HG03095 (cell line): ENCODE results near the gene MITF.

Experiments used
- ATAC-seq: cut with Tn5 transposase; IDR thresholded peaks from one replicate; pipeline ENCODE4 v1.9.1; 2021; ENCODE audit warnings: moderate library complexity; ENCODE audit not compliant: unreplicated experiment

Gene MITF

DNA sequence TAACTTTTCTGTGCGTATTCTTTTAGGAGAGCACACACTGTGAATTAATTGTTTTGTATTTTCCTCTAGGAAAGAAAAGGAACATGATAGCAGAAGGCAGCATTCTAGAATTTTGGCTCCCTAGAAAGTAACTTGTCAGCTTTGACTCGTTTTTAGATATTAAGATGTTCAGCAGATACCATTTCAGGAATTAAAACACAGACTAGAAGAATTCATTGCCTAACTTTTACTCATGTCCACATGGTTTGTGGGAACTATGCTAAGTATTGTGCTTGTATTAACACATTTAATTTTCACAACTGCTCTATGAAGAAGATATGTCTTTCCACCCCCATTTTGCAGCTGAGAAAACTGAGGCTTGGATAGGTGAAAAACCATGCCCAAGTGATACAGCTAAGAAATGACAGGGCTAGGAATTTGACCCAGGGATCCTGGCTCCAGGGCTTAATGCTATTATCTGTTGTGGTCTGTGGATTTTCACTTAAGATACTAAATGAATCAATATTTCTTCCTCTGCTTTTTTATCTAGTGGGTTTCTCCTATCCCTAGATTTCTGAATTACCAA lies 128.8 kb downstream of the MITF start:
- ATAC-seq, result no peak

DNA sequence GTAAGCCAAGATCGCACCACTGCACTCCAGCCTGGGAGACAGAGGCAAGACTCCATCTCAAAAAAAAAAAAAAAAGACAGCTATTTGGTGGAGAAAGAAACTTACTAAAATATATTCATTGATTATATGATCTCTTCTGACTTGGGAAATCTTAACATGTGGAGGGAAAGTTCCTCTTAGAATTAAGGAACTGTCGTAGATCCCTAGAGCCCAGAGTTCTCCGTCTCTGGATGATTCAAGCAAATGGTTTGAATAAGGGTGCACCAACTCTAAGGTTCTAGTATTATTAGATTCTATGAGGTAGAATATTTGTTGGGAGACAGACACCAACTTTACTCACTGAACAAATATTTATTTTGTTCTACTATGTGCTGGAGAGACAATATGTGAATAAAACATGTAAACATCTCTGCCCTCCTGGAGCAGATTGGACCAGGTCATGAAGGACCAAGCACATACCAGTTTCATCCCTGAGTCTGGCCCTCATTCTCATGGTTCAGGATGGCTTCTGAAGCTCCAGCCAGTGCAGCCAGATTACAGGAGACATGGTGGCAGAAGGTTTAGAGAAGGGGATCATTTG lies 129.7 kb downstream of the MITF start:
- no peak for ATAC-seq

DNA sequence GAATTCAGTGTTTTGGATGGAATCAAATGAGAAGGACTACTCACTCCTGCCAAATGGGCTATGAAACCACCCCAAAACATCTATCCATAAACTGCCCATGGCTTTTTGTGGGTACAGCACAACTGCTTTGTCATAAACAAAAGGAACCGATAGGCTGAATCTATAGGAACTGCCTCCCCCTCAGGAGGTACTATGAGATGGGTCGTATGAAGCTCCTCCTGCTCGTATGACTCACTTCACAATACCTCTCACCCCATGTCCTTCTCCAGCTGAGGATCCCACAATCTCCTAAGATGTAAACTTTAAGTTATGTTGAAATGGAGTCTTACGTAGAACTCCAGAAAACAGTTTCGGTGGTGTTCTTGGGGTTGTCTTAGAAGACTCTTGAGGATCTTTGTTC lies 130.4 kb downstream of the MITF start:
- ATAC-seq, result no peak

DNA sequence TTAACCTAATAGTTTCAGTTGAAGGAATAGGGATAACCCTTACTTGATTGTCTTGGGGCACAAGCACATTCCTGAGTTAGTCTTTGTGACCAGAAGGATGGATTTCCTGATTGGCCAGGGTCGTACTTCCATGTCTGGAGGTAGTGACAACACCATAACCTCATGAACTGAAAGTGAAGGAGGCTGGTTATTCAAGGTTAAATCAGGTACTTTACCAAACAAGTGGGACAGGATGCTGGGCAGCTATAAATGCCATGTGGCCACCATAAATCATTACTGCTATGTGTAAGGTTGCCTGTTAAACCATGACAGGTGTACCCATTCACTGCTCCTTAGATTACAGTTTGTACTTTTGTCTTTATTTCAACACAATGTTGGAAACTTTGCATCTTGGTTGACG lies 132.0 kb downstream of the MITF start:
- ATAC-seq, result no peak

DNA sequence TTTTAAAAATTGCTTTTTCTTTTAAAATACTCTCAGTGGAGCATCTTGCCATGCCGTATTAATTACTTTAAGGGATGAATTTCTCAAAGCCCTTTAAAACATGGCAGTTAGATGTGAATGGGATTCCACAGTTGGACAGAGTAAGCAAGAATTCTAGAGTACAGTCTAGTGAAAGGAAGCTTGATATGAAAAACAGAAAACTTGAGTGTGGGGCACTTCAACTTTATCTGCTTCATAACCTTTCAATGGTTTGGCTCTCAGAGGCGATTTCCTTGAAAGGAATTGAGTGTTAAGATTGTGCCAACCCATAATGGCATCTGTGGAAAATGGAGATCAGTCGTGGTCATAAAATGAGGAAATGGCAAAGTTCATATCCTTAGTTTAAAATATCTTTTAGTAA lies 132.6 kb downstream of the MITF start:
- ATAC-seq, result no peak

DNA sequence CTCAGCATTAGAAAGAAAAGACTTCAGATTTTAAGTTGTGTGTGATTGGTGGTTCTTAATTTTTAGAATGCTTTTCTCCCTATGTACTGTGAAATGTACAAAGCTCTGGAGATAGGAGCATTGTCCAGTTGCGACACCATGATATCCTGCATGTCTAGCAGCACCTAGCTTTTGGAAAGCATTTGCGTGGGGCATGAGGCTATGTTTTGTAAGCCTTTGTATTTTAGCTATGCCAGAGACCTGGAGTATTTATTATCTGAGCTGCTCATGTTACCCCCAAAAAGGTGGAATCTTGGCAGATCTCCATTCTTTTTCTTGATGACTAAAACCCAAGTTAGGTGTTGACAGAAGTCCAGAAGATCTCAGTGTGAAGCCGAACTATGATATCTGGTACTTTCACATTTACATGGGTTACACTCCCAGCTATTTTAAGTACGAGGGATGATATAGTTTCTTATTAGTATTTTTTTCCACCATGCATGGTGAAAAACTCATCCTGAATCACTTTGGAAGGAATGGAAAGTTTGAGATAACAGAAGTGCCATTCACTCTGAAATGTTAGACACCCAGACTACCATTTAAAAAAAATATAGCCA lies 133.6 kb downstream of the MITF start:
- ATAC-seq, result no peak

DNA sequence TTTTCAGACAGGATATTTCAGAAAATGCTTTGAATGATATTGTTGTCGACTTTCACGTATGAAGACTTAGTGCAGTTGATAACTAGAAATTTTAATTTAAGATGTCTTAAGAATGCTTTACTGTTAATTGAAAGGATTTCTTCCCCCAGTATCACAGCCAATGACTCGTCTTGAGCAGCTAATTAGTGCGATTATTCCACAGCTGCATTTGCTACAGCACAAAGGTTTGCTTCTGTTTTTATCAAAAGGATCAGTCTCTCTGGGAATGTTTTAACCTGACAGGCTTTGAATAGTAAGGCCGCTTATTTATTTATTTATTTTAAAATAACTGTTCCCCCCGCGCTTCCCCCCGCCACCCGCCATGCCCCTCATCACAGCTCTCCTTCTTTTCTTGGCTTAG lies 136.8 kb downstream of the MITF start:
- ATAC-seq, result no peak

DNA sequence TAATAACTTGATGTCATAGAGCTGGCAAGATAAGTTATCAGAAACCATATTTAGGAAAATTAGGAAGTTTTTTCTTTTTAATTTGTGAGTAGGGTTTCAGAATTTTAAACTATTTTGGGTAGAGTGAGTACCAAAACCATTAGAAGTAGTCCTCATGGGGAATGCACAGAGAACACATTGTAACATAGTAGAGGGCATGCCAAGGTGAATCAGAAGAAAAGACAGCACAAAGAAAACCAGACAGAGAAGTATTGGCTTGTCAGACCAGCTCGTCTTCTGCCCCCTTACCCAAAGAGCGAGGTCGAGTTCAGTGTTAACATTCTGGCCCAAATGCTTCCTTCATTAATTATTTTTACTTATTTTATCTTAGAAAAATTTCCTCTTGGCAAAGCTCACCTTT lies 139.0 kb downstream of the MITF start:
- no peak for ATAC-seq

DNA sequence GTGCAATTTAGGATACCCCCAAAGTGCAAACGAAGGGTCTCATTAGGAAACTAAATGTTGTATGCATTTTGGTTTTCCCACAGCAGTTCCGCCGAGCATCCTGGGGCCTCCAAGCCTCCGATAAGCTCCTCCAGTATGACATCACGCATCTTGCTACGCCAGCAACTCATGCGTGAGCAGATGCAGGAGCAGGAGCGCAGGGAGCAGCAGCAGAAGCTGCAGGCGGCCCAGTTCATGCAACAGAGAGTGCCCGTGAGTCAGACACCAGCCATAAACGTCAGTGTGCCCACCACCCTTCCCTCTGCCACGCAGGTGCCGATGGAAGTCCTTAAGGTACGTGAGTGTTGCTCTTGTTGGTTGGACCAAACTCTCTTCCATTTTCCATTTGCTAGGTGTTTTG lies 139.8 kb downstream of the MITF start:
- no peak for ATAC-seq

DNA sequence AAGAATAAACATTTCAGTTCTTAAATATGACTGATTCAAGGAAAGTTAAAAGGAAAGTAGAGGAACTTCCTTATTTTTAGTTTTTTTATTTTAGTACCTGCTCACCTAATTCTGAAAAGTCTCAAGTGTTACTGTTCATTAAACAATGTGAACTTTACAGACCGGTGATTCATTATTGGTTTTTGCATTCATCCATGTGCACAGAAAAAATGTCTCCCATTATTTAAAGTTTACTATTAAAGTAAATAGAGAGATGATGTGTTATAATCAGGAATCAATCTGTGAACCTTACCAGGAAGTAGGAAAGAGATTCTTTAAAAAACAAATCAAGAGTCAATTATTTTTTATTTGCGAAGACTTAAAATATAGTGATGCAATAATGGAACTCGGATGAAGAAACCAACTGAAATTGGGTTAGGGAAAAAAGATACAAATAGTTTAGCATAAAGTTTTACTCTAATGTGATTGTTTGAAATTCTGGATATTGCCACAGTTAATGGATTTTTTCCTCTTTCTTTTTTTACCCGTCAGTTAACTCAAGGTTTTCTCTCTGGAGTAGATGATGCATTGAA lies 140.9 kb downstream of the MITF start:
- ATAC-seq, result no peak

DNA sequence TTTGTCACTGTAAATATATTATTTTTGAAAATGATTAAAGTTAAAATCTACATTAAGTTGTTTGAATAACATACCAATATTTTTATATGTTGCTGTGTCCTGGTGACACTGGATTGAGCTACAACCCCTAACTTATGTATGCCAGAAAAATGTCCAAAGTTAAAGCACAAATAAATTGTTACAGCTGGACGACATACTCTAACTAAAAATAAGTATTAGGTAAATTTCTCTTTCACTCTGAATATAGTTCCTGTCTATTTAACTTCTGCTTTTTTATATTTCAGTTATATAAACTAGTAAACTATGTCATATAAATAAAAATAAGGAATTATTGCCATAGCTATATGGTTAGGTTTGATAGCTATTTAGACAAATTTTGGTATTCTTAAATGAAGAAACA lies 141.8 kb downstream of the MITF start:
- no peak for ATAC-seq

DNA sequence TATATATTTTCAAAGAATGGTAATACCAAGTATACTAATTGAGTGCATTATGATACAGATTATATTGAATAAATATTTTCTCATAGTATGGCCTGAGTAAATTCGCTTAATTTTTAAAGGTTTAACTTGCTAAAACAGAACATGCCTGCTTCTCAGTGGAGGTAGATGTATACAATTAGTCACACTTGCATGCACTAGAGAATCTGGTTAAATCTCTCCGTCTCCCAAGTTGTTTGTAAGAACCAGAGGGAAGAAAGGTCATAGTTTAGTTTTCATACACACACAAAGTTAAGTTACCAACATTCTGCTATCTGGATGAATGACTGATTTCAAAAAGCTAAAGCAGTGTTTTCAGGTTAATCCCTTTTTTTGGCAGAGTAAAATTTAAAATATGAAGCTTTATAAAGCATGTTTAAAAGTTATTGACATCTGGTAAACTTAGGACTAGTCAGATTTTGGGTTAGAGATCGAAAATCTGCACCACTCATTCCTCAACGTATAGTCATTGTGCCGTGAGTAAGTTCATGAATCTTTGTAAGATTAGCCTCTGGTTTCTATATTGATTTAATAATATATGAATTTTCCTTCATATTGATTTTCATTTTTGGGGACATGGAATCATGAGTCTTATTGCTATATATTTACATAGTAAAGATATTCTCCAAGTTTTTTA lies 142.6 kb downstream of the MITF start:
- no peak for ATAC-seq

DNA sequence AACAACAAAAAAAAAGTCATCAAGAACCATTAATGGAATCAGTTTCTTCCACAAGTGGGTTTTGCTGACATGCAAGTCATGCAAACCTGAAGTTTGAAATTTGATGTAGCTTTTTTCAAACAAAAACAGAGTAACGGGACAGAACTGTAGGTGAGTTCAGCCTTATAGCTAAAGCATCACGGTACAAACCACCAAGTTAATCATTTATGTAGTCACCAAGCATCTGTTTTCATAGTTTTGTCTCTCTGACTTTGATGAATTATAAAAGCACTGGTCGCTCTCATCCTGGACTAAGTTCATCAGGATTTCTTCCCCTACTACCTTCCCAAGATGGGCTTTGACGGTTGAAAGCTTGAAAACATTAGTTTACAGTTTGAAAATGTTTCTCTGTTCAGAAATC lies 143.3 kb downstream of the MITF start:
- ATAC-seq, result no peak

DNA sequence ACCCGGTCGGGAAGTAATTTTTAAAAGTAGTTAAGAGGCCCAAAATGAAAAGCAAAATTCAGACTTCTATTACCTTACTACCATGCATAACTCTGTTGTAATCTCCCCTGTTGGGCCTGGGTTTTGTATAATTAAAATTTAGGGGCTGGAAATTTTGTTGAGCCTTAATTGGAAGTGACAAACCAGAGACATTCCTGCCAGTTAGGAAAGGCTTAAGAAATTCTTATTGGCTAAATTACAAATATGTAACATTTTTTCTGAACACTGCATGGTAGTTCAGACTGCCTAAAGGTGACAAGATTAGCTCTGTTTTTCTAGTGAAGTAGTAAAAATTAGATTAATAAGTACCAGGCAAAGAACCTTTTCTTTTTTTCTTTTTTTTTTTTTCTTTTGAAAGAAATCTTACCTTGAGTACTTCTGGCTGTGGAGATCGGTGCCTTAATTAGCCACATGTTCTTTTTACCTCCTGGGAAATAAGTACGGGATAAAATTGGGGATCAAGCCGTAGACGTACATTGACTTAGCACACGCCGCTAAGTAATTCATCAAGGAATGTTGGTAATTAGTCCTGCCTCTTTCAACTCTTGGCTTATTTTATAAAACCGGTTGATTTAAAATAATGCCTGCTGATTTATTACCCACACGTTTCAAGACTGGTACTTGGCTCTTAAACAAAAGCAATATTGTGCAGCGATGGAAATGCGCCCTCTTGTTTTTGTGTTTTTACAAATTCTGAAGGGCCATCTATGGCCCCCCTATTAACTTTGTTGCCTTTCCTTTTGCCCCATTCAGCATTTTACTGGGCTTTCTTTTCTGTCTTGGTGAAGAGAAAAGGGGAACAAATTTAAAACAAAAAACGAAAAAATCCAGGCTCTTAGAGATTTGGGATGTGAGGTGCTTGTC lies 149.0 kb downstream of the MITF start:
- ATAC-seq, result no peak

DNA sequence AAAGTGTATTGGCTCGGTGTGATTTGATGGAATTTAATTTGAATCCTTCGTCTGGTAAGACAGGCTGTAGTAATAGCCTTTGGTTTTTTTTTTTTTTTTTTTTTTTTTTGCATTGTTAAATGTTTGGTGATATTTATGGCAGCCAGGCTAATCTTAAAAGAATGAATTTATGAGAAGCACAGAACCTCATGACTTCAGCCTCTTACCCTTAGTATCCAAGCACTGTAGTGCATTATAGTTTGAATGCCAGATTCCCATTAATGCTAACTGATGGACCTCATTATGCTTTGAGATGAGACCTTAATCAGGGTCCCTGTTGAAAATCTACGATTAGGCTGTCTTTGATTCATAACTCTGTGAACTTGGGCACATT lies 149.7 kb downstream of the MITF start:
- no peak for ATAC-seq

DNA sequence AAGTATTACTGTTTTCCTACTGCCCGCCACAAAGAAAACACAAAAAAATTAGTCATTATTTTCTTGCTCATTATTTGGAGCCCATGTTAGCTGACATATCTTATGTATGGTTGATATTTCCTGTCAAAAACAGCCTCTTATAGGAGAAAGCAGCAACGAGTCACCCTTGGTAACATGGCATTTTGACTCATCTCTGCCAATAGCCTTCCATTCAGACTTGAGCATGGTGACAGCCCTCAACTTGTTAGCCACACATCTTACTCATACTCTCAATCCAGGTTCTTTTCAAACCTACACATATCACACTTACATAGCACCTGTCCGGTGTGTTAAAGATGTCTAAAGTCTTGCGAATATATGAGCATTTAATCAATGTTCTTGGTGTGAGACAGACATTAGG lies 150.8 kb downstream of the MITF start:
- ATAC-seq, result no peak

DNA sequence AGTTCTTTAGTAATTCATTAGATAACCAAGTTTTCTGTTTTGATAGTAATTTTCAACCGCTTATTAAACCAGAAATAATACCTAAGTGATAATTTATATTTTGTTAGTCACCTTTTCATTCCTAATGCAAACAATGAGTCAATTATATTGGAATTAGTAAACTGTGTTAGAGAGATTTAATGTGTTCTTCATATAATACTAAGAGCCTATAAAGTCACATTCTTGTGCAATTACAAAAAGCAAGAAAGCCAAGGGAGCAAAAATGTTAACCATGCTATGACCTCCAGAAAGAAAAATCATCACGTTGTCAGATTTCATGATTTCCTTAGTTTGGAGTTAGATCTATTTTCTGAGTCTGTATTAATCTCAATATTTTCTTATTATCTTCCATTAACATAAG lies 151.4 kb downstream of the MITF start:
- ATAC-seq, result no peak

DNA sequence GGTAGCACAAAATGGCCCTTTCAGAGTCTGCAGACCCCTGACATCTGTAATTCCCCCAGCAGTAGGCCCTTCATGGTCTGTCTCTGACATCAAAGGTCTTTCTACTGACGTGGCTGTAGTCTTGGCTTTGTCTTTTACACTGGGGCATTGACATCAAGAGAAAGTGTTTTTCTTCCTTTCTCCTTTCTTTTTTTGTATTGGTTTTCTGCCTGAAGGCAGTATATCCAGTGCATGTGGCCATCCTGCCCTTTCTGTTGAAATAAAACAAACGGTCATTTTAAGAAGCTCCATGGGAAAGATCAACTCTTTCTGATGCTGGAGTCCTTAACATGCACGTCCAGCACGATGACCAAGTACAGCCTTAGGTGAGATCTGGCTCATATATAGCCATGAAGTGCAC lies 153.4 kb downstream of the MITF start:
- no peak for ATAC-seq

DNA sequence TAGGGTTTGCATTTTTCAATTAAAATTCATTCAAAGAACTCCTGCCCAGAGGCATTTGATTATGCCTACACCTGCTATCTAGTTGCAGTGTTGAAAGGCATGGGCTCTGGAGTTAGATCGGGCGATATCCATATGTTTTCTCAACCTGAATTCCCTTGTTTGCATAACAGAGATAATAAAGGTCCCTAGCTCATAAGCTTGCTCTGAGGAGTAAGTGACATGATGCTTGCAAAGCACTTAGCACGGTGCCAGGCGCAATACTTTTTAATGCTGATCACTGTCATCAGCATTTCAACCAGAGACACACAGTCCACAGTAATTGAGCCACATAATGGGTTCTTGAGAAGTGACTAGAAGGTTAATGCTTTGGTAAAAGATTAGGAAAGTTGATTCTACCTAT lies 154.0 kb downstream of the MITF start:
- no peak for ATAC-seq

DNA sequence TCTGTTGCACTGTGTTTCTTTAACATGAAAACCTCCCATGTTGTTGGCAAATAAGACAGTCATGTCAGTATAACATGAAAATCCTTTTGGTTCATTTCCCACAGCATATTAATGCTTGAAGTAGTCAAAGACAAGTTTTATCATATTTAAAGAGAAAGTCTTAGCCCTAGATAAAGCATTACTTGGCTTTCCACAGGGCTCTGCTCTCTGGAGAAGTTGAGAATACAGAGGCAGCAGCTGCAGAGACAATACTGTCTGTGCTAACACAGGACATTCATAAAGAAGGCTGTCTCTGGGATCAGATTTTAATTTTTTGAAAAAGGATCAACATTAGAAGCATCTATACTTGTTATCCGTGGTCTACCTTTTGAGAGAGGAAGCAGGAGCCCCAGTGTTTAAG lies 156.8 kb downstream of the MITF start:
- no peak for ATAC-seq

DNA sequence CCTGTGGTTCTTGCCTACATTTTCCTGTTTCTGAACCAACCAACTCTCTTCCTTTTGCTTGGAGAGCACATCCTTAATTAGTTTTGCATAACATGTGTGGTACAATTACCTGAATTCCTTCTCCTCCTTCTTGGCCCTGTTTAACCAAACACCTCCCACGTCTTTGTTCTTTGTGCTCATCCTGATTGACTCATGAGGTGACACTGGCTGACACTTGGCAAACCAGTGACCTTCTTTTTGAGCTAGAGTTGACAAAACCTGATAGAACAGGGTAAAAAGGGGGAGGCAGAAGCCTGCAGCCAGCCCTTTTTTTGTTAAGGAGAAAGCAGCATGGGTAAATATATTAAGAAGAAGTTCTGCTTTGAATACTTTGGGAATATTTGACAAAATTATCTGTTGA lies 161.1 kb downstream of the MITF start:
- ATAC-seq, result no peak
